Caco-2 (cell line): ENCODE results near the gene FRMD4A. TPM values are rescaled to one million over a fixed set of nuclear protein-coding genes. Genes with fewer than 3 reads are reported as not detected.

Experiments used
- BruUV-seq: library from RNA; stranded (reverse); fragments of 400-500 nt; replicated peaks from 2 replicates; lab custom pipeline; 2021; lab: Mats Ljungman, UMichigan
- CTCF ChIA-PET: fragments of 300-600 bp; sonication (Branson Sonifier 250); formaldehyde crosslinking; loops from one replicate; lab custom pipeline; 2022; ENCODE audit warnings: antibody characterized with exemption; lab: Charles Lee
- POLR2A ChIA-PET: fragments of 300-600 bp; sonication (Branson Sonifier 250); formaldehyde crosslinking; loops from one replicate; lab custom pipeline; 2022; ENCODE audit warnings: antibody characterized with exemption; lab: Charles Lee
- DNase-seq, 2 experiments: peaks; one replicate each; pipeline versions ENCODE4 v3.0.0 to v3.0.0-alpha.2; 2020 to 2022
- H3K27me3 ChIP-seq: replicated peaks from 2 replicates; pipeline ENCODE4 v1.6.0; 2011; ENCODE audit warnings: low read length; ENCODE audit not compliant: control insufficient read depth, insufficient read depth
- H3K36me3 ChIP-seq: 2 replicates; pipeline ENCODE4 v1.5.1; 2011; ENCODE audit warnings: low read length; ENCODE audit not compliant: control insufficient read depth, insufficient read depth
- H3K4me1 ChIP-seq: fragments of 250-450 bp; sonication (Bioruptor Pico); 2 replicates; pipeline ENCODE4 v1.5.1; 2020; ENCODE audit warnings: mild to moderate bottlenecking
- H3K4me3 ChIP-seq: 2 replicates; pipeline ENCODE4 v1.5.1; 2011; ENCODE audit warnings: low read depth, mild to moderate bottlenecking, control low read depth, low read length
- H3K9me3 ChIP-seq: fragments of 250-450 bp; sonication (Bioruptor Pico); 2 replicates; pipeline ENCODE4 v1.5.1; 2020; ENCODE audit warnings: mild to moderate bottlenecking, moderate library complexity
- H3K27ac Mint-ChIP-seq: one replicate; pipeline ENCODE4 v1.8.0; 2022; ENCODE audit warnings: mixed read lengths; ENCODE audit not compliant: unreplicated experiment
- H3K27me3 Mint-ChIP-seq: one replicate; pipeline ENCODE4 v1.8.0; 2022; ENCODE audit warnings: mixed read lengths; ENCODE audit not compliant: insufficient read depth, unreplicated experiment
- H3K36me3 Mint-ChIP-seq: one replicate; pipeline ENCODE4 v1.8.0; 2022; ENCODE audit warnings: mild to moderate bottlenecking, mixed read lengths; ENCODE audit not compliant: insufficient read depth, unreplicated experiment
- H3K4me1 Mint-ChIP-seq: one replicate; pipeline ENCODE4 v1.8.0; 2022; ENCODE audit warnings: low read depth, mixed read lengths; ENCODE audit not compliant: unreplicated experiment
- H3K4me3 Mint-ChIP-seq: one replicate; pipeline ENCODE4 v1.8.0; 2022; ENCODE audit warnings: mild to moderate bottlenecking, moderate library complexity, mixed read lengths; ENCODE audit not compliant: unreplicated experiment
- H3K9me3 Mint-ChIP-seq: one replicate; pipeline ENCODE4 v1.8.0; 2022; ENCODE audit warnings: mixed read lengths; ENCODE audit not compliant: unreplicated experiment
- intact Hi-C: fragments of 100-400 bp; cut with micrococcal nuclease; formaldehyde crosslinking; loops from one replicate; pipeline ENCODE4 v1.10.0; 2022; ENCODE audit not compliant: unreplicated experiment
- total RNA-seq: library from RNA; stranded (reverse); gene quantifications from 2 replicates; pipeline ENCODE4 v1.2.3, GENCODE V29; 2022
- TF ChIP-seq, protein P1 (sequence below), 2 experiments: fragments of 200-600 bp in 1 of 2; IDR thresholded peaks; 1 replicate in 1 of 2; 2 replicates in 1 of 2; pipeline versions ENCODE4 v1.5.1 to v1.8.0; 2011 to 2022; ENCODE audit warnings: antibody characterized with exemption in 1 of 2, control low read depth in 1 of 2, inconsistent platforms in 1 of 2, low read depth in 1 of 2, low read length in 1 of 2, mild to moderate bottlenecking in 1 of 2, moderate library complexity in 1 of 2; ENCODE audit not compliant: insufficient read depth in 1 of 2, severe bottlenecking in 1 of 2, unreplicated experiment in 1 of 2

The FRMD4A gene
- total RNA-seq, 1 experiment from 2014 or later: 52.1 TPM

- no peaks in the 10 kb centered on the region for H3K4me1 Mint-ChIP-seq
- H3K36me3 Mint-ChIP-seq: no peaks in the 10 kb centered on the region
- TF ChIP-seq, protein P1, sequence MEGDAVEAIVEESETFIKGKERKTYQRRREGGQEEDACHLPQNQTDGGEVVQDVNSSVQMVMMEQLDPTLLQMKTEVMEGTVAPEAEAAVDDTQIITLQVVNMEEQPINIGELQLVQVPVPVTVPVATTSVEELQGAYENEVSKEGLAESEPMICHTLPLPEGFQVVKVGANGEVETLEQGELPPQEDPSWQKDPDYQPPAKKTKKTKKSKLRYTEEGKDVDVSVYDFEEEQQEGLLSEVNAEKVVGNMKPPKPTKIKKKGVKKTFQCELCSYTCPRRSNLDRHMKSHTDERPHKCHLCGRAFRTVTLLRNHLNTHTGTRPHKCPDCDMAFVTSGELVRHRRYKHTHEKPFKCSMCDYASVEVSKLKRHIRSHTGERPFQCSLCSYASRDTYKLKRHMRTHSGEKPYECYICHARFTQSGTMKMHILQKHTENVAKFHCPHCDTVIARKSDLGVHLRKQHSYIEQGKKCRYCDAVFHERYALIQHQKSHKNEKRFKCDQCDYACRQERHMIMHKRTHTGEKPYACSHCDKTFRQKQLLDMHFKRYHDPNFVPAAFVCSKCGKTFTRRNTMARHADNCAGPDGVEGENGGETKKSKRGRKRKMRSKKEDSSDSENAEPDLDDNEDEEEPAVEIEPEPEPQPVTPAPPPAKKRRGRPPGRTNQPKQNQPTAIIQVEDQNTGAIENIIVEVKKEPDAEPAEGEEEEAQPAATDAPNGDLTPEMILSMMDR (IDR thresholded peaks at IDR 0.05; ENCODE audit: insufficient read depth in 1 of 2, low read depth in 1 of 2, low read length in 1 of 2, severe bottlenecking in 1 of 2, unreplicated experiment in 1 of 2): no peak
- intact Hi-C loops: no loop called here
- no peaks in the 10 kb centered on the region for H3K36me3 ChIP-seq
- H3K27me3 ChIP-seq: no peaks in the 10 kb centered on the region
- H3K4me3 Mint-ChIP-seq: no peak overlapping the region
- CTCF ChIA-PET: interaction anchor here (0.6 kb wide), 2 partner anchors 404 to 1331 kb away, joined by 3 read pairs; no protein-coding TSS in a partner anchor
- no peak overlapping the region for H3K27ac Mint-ChIP-seq
- POLR2A ChIA-PET: no interaction called here
- no peak for DNase-seq
- H3K4me3 ChIP-seq: no peak overlapping the region
- no peaks in the 10 kb centered on the region for H3K27me3 Mint-ChIP-seq
- no peaks in the 10 kb centered on the region for H3K4me1 ChIP-seq
- peaks cover 5% of the 10 kb centered on the region for H3K9me3 ChIP-seq
- no TSS peak for BruUV-seq
- H3K9me3 Mint-ChIP-seq: peaks cover 10% of the 10 kb centered on the region
Measured at GRCh38 chr10:13837966-13838365, 492.8 kb downstream of the FRMD4A start.

GRCh38 chr10:13834581-13835286, 496.0 kb downstream of the FRMD4A start:
- Histone ChIP-seq H3K27me3 (no peaks in the 10 kb centered on the region), H3K9me3 (no peaks in the 10 kb centered on the region), H3K4me3 (no peak overlapping the region), H3K36me3 (no peaks in the 10 kb centered on the region), H3K4me1 (no peaks in the 10 kb centered on the region)
- ChIA-PET CTCF (no interaction called here), POLR2A (no interaction called here)
- intact Hi-C loops: no loop called here
- peaks cover 2% of the 10 kb centered on the region for H3K9me3 Mint-ChIP-seq
- H3K4me1 Mint-ChIP-seq: no peaks in the 10 kb centered on the region
- H3K36me3 Mint-ChIP-seq: no peaks in the 10 kb centered on the region
- BruUV-seq: no TSS peak
- H3K27me3 Mint-ChIP-seq: no peaks in the 10 kb centered on the region
- TF ChIP-seq, protein P1 (IDR thresholded peaks at IDR 0.05; ENCODE audit: insufficient read depth in 1 of 2, low read depth in 1 of 2, low read length in 1 of 2, severe bottlenecking in 1 of 2, unreplicated experiment in 1 of 2): no peak
- no peak for DNase-seq
- no peak overlapping the region for H3K4me3 Mint-ChIP-seq
- H3K27ac Mint-ChIP-seq: no peak overlapping the region

DNA sequence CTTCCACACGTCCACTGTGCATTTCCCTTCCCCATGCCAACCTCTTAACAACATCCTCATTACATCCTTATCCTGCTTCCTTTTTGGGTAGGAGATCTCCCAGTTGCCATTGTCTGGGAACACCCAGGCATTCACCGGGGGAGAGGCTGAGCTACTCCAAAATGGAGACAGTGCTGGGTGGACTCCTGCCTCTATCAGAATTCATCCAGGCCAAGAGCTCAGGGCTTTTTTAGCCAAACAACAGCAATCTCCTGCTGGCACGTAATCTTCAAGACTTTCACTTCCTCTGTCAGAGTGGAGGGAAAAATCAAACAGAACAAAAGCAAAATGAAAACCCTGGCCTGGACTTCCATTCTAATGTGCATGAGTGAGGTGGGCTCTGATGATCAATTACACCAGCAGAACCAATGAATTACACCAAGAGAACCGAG, 499.0 kb downstream of the FRMD4A start:
- no peak for DNase-seq
- Mint-ChIP-seq H3K4me3 (no peak overlapping the region), H3K9me3 (no peaks in the 10 kb centered on the region), H3K4me1 (no peaks in the 10 kb centered on the region), H3K36me3 (no peaks in the 10 kb centered on the region), H3K27ac (no peak overlapping the region), H3K27me3 (no peaks in the 10 kb centered on the region)
- Histone ChIP-seq H3K27me3 (no peaks in the 10 kb centered on the region), H3K4me3 (no peak overlapping the region), H3K4me1 (no peaks in the 10 kb centered on the region), H3K9me3 (no peaks in the 10 kb centered on the region), H3K36me3 (no peaks in the 10 kb centered on the region)
- CTCF ChIA-PET: no interaction called here
- TF ChIP-seq, protein P1 (IDR thresholded peaks at IDR 0.05; ENCODE audit: insufficient read depth in 1 of 2, low read depth in 1 of 2, low read length in 1 of 2, severe bottlenecking in 1 of 2, unreplicated experiment in 1 of 2): no peak
- no TSS peak for BruUV-seq
- POLR2A ChIA-PET: no interaction called here
- intact Hi-C loops: no loop called here
